Spleen (tissue), 11 donors: Measurements from ENCODE around the gene ABHD6. TPM values are rescaled to one million over a fixed set of nuclear protein-coding genes. Genes with fewer than 3 reads are reported as not detected.

ENCODE experiments used
- DNase-seq: peaks from one replicate; pipeline ENCODE4 v3.0.0-alpha.2; 2020
- H3K27ac ChIP-seq, 8 donors: fragments of 200-600 bp; sonication (generic) in 7 of 8; 1 replicate in 4 of 8; 2 replicates in 4 of 8; pipeline versions ENCODE4 v1.5.0 to v1.8.0; 2016 to 2021; ENCODE audit warnings: inconsistent platforms in 4 of 8, mild to moderate bottlenecking in 4 of 8, moderate library complexity in 1 of 8
- H3K27me3 ChIP-seq, 7 donors: fragments of 200-600 bp; sonication (generic) in 6 of 7; replicated peaks in 1 of 7; 1 replicate in 4 of 7; 2 replicates in 3 of 7; pipeline versions ENCODE4 v1.5.0 to v1.8.0; 2016 to 2021; ENCODE audit warnings: inconsistent platforms in 3 of 7, mild to moderate bottlenecking in 1 of 7
- H3K36me3 ChIP-seq, 6 donors: fragments of 200-600 bp; sonication (generic) in 5 of 6; 1 replicate in 4 of 6; 2 replicates in 2 of 6; pipeline versions ENCODE4 v1.5.0 to v1.8.0; 2016 to 2021; ENCODE audit warnings: inconsistent platforms in 2 of 6
- H3K4me1 ChIP-seq, 6 donors: fragments of 200-600 bp; sonication (generic) in 5 of 6; 1 replicate in 3 of 6; 2 replicates in 3 of 6; pipeline versions ENCODE4 v1.5.0 to v1.8.0; 2016 to 2021; ENCODE audit warnings: inconsistent platforms in 3 of 6
- H3K4me3 ChIP-seq, 8 donors: fragments of 200-600 bp; sonication (generic) in 7 of 8; 1 replicate in 4 of 8; 2 replicates in 4 of 8; pipeline versions ENCODE4 v1.5.0 to v1.8.0; 2016 to 2021; ENCODE audit warnings: inconsistent platforms in 4 of 8, mild to moderate bottlenecking in 4 of 8, moderate library complexity in 2 of 8
- H3K9me3 ChIP-seq, 8 donors: fragments of 200-600 bp; sonication (generic) in 7 of 8; 1 replicate in 4 of 8; 2 replicates in 4 of 8; pipeline versions ENCODE4 v1.5.0 to v1.8.0; 2016 to 2021; ENCODE audit warnings: inconsistent platforms in 4 of 8
- CTCF ChIP-seq, 11 experiments: fragments of 200-600 bp in 7 of 11; fragments of 450-650 bp in 4 of 11; sonication (generic) in 4 of 11; IDR thresholded peaks in 8 of 11; conservative IDR thresholded peaks in 3 of 11; 1 replicate in 7 of 11; 2 replicates in 4 of 11; pipeline versions ENCODE4 v1.4.0 to v1.8.0; 2016 to 2021; ENCODE audit warnings: antibody characterized with exemption in 11 of 11, inconsistent platforms in 4 of 11, mild to moderate bottlenecking in 1 of 11
- POLR2A ChIP-seq, 3 donors: fragments of 450-650 bp; IDR thresholded peaks; one replicate each; pipeline ENCODE4 v1.5.1; 2017; ENCODE audit warnings: antibody characterized with exemption in 3 of 3, mild to moderate bottlenecking in 1 of 3
- POLR2AphosphoS5 ChIP-seq, 3 donors: sonication (generic); formaldehyde crosslinking; IDR thresholded peaks; one replicate each; pipeline ENCODE4 v1.5.1; 2017; ENCODE audit warnings: antibody characterized with exemption in 3 of 3
- WGBS, 5 donors: extraction: QIAGEN DNeasy Blood & Tissue Kit in 3 of 5; methylation state at CpG; one replicate each; pipeline versions ENCODE4 v1.1.5 to v1.1.7; 2013 to 2018; 5-methylcytosine and 5-hydroxymethylcytosine counted together
- intact Hi-C: fragments of 100-400 bp; cut with DNase I; formaldehyde crosslinking; loops from one replicate; pipeline ENCODE4 v1.15.0; 2023; ENCODE audit warnings: low total_unique reads
- polyA plus RNA-seq, 3 donors: library from polyadenylated mRNA; stranded (reverse); fragments of 200-250 nt; gene quantifications; one replicate each; pipeline ENCODE4 v1.2.1, GENCODE V29; 2013
- total RNA-seq, 7 donors: library from RNA; depleted of rRNA in 3 of 7; stranded (reverse); fragments of >200 nt in 3 of 7; fragmentation: NEBNext Ultra II Directional in 4 of 7; extraction: Animal tissue kit (Norgen Biotek cat#: 25700) in 4 of 7; gene quantifications; one replicate each; pipeline versions ENCODE4 v1.1.0 to v1.2.1, GENCODE V29; 2016 to 2021
- donor health status: healthy with polysubstance abuse.
- donor health status: DM: no; HTN: no; CAD: no; lungs with moderate emphysema.
- donor health status: DM: no; HTN: no; CAD: no.
- donor health status: Bipolar disorder and iron deficiency.
- donor health status: healthy.
- donor health status: DM: no; HTN: no; CAD: no.
- donor health status: DM: yes; HTN: yes; CAD: no.

Gene ABHD6
- total and polyA plus RNA-seq, 10 donors = 17.2 to 79.9 (median 48.4) TPM

- TF ChIP-seq POLR2AphosphoS5 (IDR thresholded peaks at IDR 0.05) (no peak), POLR2A (IDR thresholded peaks at IDR 0.05) (no peak)
- WGBS, 5 donors = 69 to 88% (median 77%) methylated on average over 2 of the region's 2 CpGs
- peaks cover 0 to 72% (median 58%) of the 10 kb centered on the region in 6 donors for H3K36me3 ChIP-seq
- H3K27me3 ChIP-seq = no peaks in the 10 kb centered on the region
- intact Hi-C loops = loop anchor here (10.0 kb wide), 1 partner anchor 317 kb away; no protein-coding TSS in a partner anchor
- H3K4me3 ChIP-seq = no peak overlapping the region
- no peaks in the 10 kb centered on the region for H3K9me3 ChIP-seq
- H3K4me1 ChIP-seq = peaks cover 0 to 36% (median 14%) of the 10 kb centered on the region in 6 donors
- peak overlapping the region in 4 of 8 donors; percentile 24 to 51 (median 25) for H3K27ac ChIP-seq
- DNase-seq = no peak
Measured at GRCh38 chr3:58317811-58318210, 80.2 kb downstream of the ABHD6 start.

- peaks cover 20 to 70% (median 43%) of the 10 kb centered on the region in 6 donors for H3K4me1 ChIP-seq
- intact Hi-C loops = loop anchor here (5.0 to 10.0 kb wide), 2 partner anchors 91 to 213 kb away; partner anchors contain the start of gene ACOX2
- TF ChIP-seq POLR2AphosphoS5 (IDR thresholded peaks at IDR 0.05) = no peak
- TF ChIP-seq CTCF (IDR thresholded peaks at IDR 0.05 in 8 of 11, conservative IDR thresholded peaks at IDR 0.05 in 3 of 11) = no peak
- no peak for TF ChIP-seq POLR2A (IDR thresholded peaks at IDR 0.05)
- H3K36me3 ChIP-seq = peaks cover 0 to 33% (median 25%) of the 10 kb centered on the region in 6 donors
- no peaks in the 10 kb centered on the region for H3K9me3 ChIP-seq
- 89 to 99% (median 95%) methylated on average over 7 of the region's 7 CpGs for WGBS, 5 donors
- no peak for DNase-seq
- peak overlapping the region in 1 of 8 donors; percentile 16 for H3K27ac ChIP-seq
- no peaks in the 10 kb centered on the region for H3K27me3 ChIP-seq
- H3K4me3 ChIP-seq = no peak overlapping the region
Measured at GRCh38 chr3:58321791-58322190, 84.2 kb downstream of the ABHD6 start.

- H3K36me3 ChIP-seq = peaks cover 0 to 23% (median 16%) of the 10 kb centered on the region in 6 donors
- TF ChIP-seq POLR2AphosphoS5 (IDR thresholded peaks at IDR 0.05) (no peak), POLR2A (IDR thresholded peaks at IDR 0.05) (no peak), CTCF (IDR thresholded peaks at IDR 0.05 in 8 of 11, conservative IDR thresholded peaks at IDR 0.05 in 3 of 11) (no peak)
- H3K27ac ChIP-seq = peak overlapping the region in 5 of 8 donors; percentile 23 to 79 (median 76)
- no peak overlapping the region for H3K4me3 ChIP-seq
- 81 to 85% (median 83%) methylated on average over 1 of the region's 1 CpG for WGBS, 5 donors
- H3K27me3 ChIP-seq = no peaks in the 10 kb centered on the region
- peaks cover 20 to 66% (median 40%) of the 10 kb centered on the region in 6 donors for H3K4me1 ChIP-seq
- no peak for DNase-seq
- no peaks in the 10 kb centered on the region for H3K9me3 ChIP-seq
- intact Hi-C loops = loop anchor here (5.0 to 10.0 kb wide), 2 partner anchors 90 to 212 kb away; partner anchors contain the start of gene ACOX2
Measured at GRCh38 chr3:58322793-58323192, 85.2 kb downstream of the ABHD6 start.

- H3K4me1 ChIP-seq = peaks cover 20 to 62% (median 40%) of the 10 kb centered on the region in 6 donors
- 65 to 86% (median 68%) methylated on average over 3 of the region's 3 CpGs for WGBS, 5 donors
- no peak overlapping the region for H3K4me3 ChIP-seq
- intact Hi-C loops = loop anchor here (5.0 to 10.0 kb wide), 2 partner anchors 89 to 211 kb away; partner anchors contain the start of gene ACOX2
- no peaks in the 10 kb centered on the region for H3K9me3 ChIP-seq
- no peaks in the 10 kb centered on the region for H3K27me3 ChIP-seq
- TF ChIP-seq POLR2A (IDR thresholded peaks at IDR 0.05) (no peak), POLR2AphosphoS5 (IDR thresholded peaks at IDR 0.05) (no peak), CTCF (IDR thresholded peaks at IDR 0.05 in 8 of 11, conservative IDR thresholded peaks at IDR 0.05 in 3 of 11) (no peak)
- peak overlapping the region in 6 of 8 donors; percentile 16 to 79 (median 72) for H3K27ac ChIP-seq
- DNase-seq = no peak
- peaks cover 0 to 13% (median 6%) of the 10 kb centered on the region in 6 donors for H3K36me3 ChIP-seq
Measured at GRCh38 chr3:58323529-58324390, 86.2 kb downstream of the ABHD6 start.
